ENCODE data around the gene TFE3.
"Not testable (repeated sequence)": the region's sequence is repeated elsewhere in the genome, so short reads cannot be mapped to it uniquely, and the experiment has no call there.

The TFE3 gene

GRCh38 chrX:48983896-48984295, 59.3 kb downstream of the TFE3 start:
- TF ChIP-seq CTCF (IDR thresholded peaks at IDR 0.05): no peak
- H3K9me3 ChIP-seq: no peaks in the 10 kb centered on the region
- H3K4me1 ChIP-seq: no peaks in the 10 kb centered on the region
- intact Hi-C loops (cut with DNase I; ENCODE audit: low total_unique reads): no loop called here
- no peaks in the 10 kb centered on the region for H3K27me3 ChIP-seq
- DNase-seq: no peak
- no peak overlapping the region for H3K4me3 ChIP-seq
- peaks cover 7 to 70% (median 32%) of the 10 kb centered on the region in 3 donors for H3K36me3 ChIP-seq
- H3K27ac ChIP-seq: no peak overlapping the region

DNA sequence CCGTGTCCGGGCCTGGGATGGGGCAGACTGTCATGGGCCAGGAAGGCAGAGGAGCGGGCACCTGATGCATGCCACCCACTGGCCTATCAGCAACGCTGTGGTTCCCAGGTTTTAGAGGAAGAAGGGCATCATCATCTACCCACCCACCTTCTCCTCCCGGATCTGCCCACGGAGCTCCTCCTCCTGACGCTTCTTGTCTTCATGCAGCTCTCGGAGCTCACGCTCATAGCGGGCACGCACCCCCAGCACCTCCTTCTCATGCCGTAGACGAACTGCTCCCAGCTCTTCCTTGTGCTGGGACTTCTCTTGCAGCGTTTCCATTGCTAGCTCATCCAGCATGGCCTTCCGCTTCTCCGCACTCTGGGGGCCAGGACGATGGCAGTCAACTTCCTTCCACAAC, 60.1 kb downstream of the TFE3 start:
- H3K27me3 ChIP-seq: no peaks in the 10 kb centered on the region
- no peak overlapping the region for H3K4me3 ChIP-seq
- H3K27ac ChIP-seq: no peak overlapping the region
- intact Hi-C loops (cut with DNase I; ENCODE audit: low total_unique reads): no loop called here
- no peak for DNase-seq
- TF ChIP-seq CTCF (IDR thresholded peaks at IDR 0.05): no peak
- H3K9me3 ChIP-seq: no peaks in the 10 kb centered on the region
- H3K4me1 ChIP-seq: no peaks in the 10 kb centered on the region
- H3K36me3 ChIP-seq: peaks cover 7 to 66% (median 32%) of the 10 kb centered on the region in 3 donors

GRCh38 chrX:48981178-48981577, 62.0 kb downstream of the TFE3 start:
- no peak for TF ChIP-seq CTCF (IDR thresholded peaks at IDR 0.05)
- Histone ChIP-seq H3K9me3 (no peaks in the 10 kb centered on the region), H3K36me3 (peaks cover 7 to 76% (median 31%) of the 10 kb centered on the region in 3 donors), H3K27me3 (no peaks in the 10 kb centered on the region), H3K4me1 (no peaks in the 10 kb centered on the region), H3K4me3 (no peak overlapping the region), H3K27ac (no peak overlapping the region)
- DNase-seq: no peak
- intact Hi-C loops (cut with DNase I; ENCODE audit: low total_unique reads): no loop called here

DNA sequence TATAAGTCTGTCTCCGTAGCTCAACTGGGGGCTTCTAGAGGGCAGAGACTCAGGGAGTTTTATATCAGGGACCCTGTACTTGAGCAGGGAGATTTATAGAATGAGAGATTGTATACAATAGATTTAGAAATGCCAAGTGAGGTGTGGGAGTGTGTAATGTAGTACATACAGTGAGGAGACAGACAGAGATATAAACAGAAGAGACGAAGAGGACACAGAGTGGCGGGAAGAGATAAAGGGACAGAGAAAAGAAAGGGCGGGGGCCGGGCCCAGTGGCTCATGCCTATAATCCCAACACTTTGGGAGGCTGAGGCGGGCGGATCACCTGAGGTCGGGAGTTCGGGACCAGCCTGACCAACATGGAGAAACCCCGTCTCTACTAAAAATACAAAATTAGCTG, 62.8 kb downstream of the TFE3 start:
- intact Hi-C loops (cut with DNase I; ENCODE audit: low total_unique reads); H3K27me3 ChIP-seq; H3K9me3 ChIP-seq; H3K27ac ChIP-seq; DNase-seq; H3K4me3 ChIP-seq; H3K4me1 ChIP-seq: not testable (repeated sequence)
- peaks cover 7 to 75% (median 39%) of the 10 kb centered on the region in 3 donors for H3K36me3 ChIP-seq

Measured in tibial artery (tissue), 4 donors.